ENCODE measurements around the gene NEK5. TPM values are rescaled to one million over a fixed set of nuclear protein-coding genes. Genes with fewer than 3 reads are reported as not detected.
A peak's percentile ranks its signal among the peaks of the same experiment; 100 is the strongest.

Gene NEK5
- total RNA-seq, 2 donors from 2014 or later, result 0.29 to 0.42 TPM

- intact Hi-C loops (cut with DNase I), result no loop called here
- DNase-seq (ENCODE audit: low spot score), result peak; percentile 77
Observed at GRCh38 chr13:51999510-51999911, 129.4 kb downstream of the NEK5 start.

- intact Hi-C loops (cut with DNase I), result no loop called here
- DNase-seq (ENCODE audit: low spot score), result no peak
Observed at GRCh38 chr13:51998723-51999509, 130.0 kb downstream of the NEK5 start.

GRCh38 chr13:51997641-51998330 is 131.1 kb downstream of the NEK5 start:
- intact Hi-C loops (cut with DNase I), result no loop called here
- DNase-seq (ENCODE audit: low spot score), result no peak

GRCh38 chr13:51997186-51997585 is 131.7 kb downstream of the NEK5 start:
- no peak for DNase-seq (ENCODE audit: low spot score)
- intact Hi-C loops (cut with DNase I), result no loop called here

- DNase-seq (ENCODE audit: low spot score), result no peak
- intact Hi-C loops (cut with DNase I), result no loop called here
Observed at GRCh38 chr13:51996641-51997040, 132.2 kb downstream of the NEK5 start.

- intact Hi-C loops (cut with DNase I), result no loop called here
- no peak for DNase-seq (ENCODE audit: low spot score)
Observed at GRCh38 chr13:51995677-51996551, 133.0 kb downstream of the NEK5 start.

GRCh38 chr13:51993713-51994112 is 135.2 kb downstream of the NEK5 start:
- no peak for DNase-seq (ENCODE audit: low spot score)
- intact Hi-C loops (cut with DNase I), result no loop called here

GRCh38 chr13:51988988-51989618 is 139.8 kb downstream of the NEK5 start:
- intact Hi-C loops (cut with DNase I), result no loop called here
- no peak for DNase-seq (ENCODE audit: low spot score)

Other genes starting within 250 kb of the NEK5 start
- gene ATP7B, start 117.6 kb downstream of the NEK5 start, total RNA-seq, result 1 to 10 TPM; 2.6 to 5.7 TPM
- 10 to 100 TPM; 27.1 to 34.9 TPM for gene ALG11, start 116.7 kb downstream of the NEK5 start, total RNA-seq
- gene UTP14C, start 104.4 kb downstream of the NEK5 start, total RNA-seq, result 10 to 100 TPM; 13.9 to 14.7 TPM
- gene NEK3, start 30.5 kb upstream of the NEK5 start, total RNA-seq, result 10 to 100 TPM; 12.2 to 17.3 TPM